HepG2 (cell line): ENCODE data around the gene LCE6A. TPM values are rescaled to one million over a fixed set of nuclear protein-coding genes. Genes with fewer than 3 reads are reported as not detected.

Experiments
- ATAC-seq: fragments of 200-7000 bp; cut with Tn5 transposase; 3 replicates; pipeline ENCODE4 v1.9.1; 2020; ENCODE audit warnings: mild to moderate bottlenecking, moderate library complexity
- BruUV-seq: library from RNA; stranded (reverse); fragments of 400-500 nt; replicated peaks from 2 replicates; lab custom pipeline; 2021; lab: Mats Ljungman, UMichigan
- CTCF ChIA-PET: fragments of 300-600 bp; formaldehyde crosslinking; extraction: SDS; loops from one replicate; lab custom pipeline; 2021; ENCODE audit warnings: low total read pairs, inconsistent platforms, low intra/inter-chr PET ratio; lab: Yijun Ruan, JAX
- POLR2A ChIA-PET: fragments of 350-600 bp; sonication (Branson Sonifier 250); formaldehyde crosslinking; loops from one replicate; lab custom pipeline; 2020; ENCODE audit warnings: antibody characterized with exemption, inconsistent platforms; lab: Yijun Ruan, JAX
- DNase-seq: peaks from one replicate; pipeline ENCODE4 v3.0.0-alpha.2; 2015; ENCODE audit warnings: low spot score
- FAIRE-seq: peaks from 3 replicates; lab custom pipeline; 2011; peaks lifted over from hg19 to GRCh38; lab: Jason Lieb, UNC
- H2AFZ ChIP-seq: one replicate; pipeline ENCODE4 v1.6.1; 2011; ENCODE audit warnings: low read length, inconsistent platforms
- H3K27ac ChIP-seq: fragments of 300-600 bp; 3 replicates; pipeline ENCODE4 v1.8.0; 2011; ENCODE audit warnings: mixed run types, mild to moderate bottlenecking, mixed read lengths, low read length, inconsistent platforms; ENCODE audit not compliant: insufficient read depth; ENCODE audit errors: extremely low read length
- H3K27me3 ChIP-seq, 2 experiments: fragments of 200-600 bp in 1 of 2; 2 replicates in 1 of 2; 3 replicates in 1 of 2; pipeline versions ENCODE4 v1.6.0 to v1.8.0; 2011; ENCODE audit warnings: low read length in 2 of 2, mild to moderate bottlenecking in 2 of 2, moderate library complexity in 2 of 2, inconsistent platforms in 1 of 2; ENCODE audit not compliant: insufficient read depth in 2 of 2, control insufficient read depth in 1 of 2
- H3K36me3 ChIP-seq, 2 experiments: fragments of 200-600 bp in 1 of 2; replicated peaks in 1 of 2; 2 replicates in 1 of 2; 3 replicates in 1 of 2; pipeline versions ENCODE4 v1.5.1 to v1.8.0; 2011; ENCODE audit warnings: low read length in 2 of 2, inconsistent platforms in 1 of 2; ENCODE audit not compliant: insufficient read depth in 2 of 2, control insufficient read depth in 1 of 2
- H3K4me1 ChIP-seq: 2 replicates; pipeline ENCODE4 v1.5.1; 2012; ENCODE audit warnings: low read length, inconsistent platforms; ENCODE audit not compliant: insufficient read depth
- H3K4me2 ChIP-seq: 2 replicates; pipeline ENCODE4 v1.6.0; 2011; ENCODE audit warnings: low read depth, low read length, inconsistent platforms
- H3K4me3 ChIP-seq, 3 experiments: fragments of 200-600 bp in 1 of 3; sonication (generic), shearing (Covaris generic) in 1 of 3; replicated peaks in 1 of 3; 2 replicates each; pipeline ENCODE4 v1.5.1; 2011 to 2016; ENCODE audit warnings: low read length in 3 of 3, inconsistent platforms in 2 of 3, low read depth in 2 of 3, mild to moderate bottlenecking in 2 of 3, control low read depth in 1 of 3, mixed read lengths in 1 of 3; ENCODE audit not compliant: insufficient read depth in 1 of 3
- H3K79me2 ChIP-seq: one replicate; pipeline ENCODE4 v1.6.1; 2011; ENCODE audit warnings: low read length, inconsistent platforms; ENCODE audit not compliant: insufficient read depth
- H3K9ac ChIP-seq: 2 replicates; pipeline ENCODE4 v1.6.0; 2011; ENCODE audit warnings: mild to moderate bottlenecking, low read depth, low read length, inconsistent platforms; ENCODE audit not compliant: insufficient read depth
- H3K9me3 ChIP-seq: 2 replicates; pipeline ENCODE4 v1.5.1; 2012; ENCODE audit warnings: mild to moderate bottlenecking, low read length
- H4K20me1 ChIP-seq: 2 replicates; pipeline ENCODE4 v1.6.0; 2011; ENCODE audit warnings: inconsistent platforms, mild to moderate bottlenecking, low read length, moderate library complexity; ENCODE audit not compliant: insufficient read depth
- BRF2 ChIP-seq: sonication (generic); formaldehyde crosslinking; IDR thresholded peaks from 2 replicates; pipeline ENCODE4 v1.8.1; 2022; ENCODE audit warnings: mild to moderate bottlenecking, missing genetic modification reagents
- E2F2 ChIP-seq: sonication (generic); formaldehyde crosslinking; IDR thresholded peaks from 2 replicates; pipeline ENCODE4 v1.4.0; 2020; ENCODE audit warnings: missing genetic modification reagents, borderline replicate concordance
- ESRRA ChIP-seq: sonication (generic); formaldehyde crosslinking; IDR thresholded peaks from 2 replicates; pipeline ENCODE4 v1.5.1; 2020; ENCODE audit warnings: mild to moderate bottlenecking, low read depth, missing genetic modification reagents
- EZH2 ChIP-seq: conservative IDR thresholded peaks from 2 replicates; pipeline ENCODE4 v1.6.1; 2012; ENCODE audit warnings: mild to moderate bottlenecking, low read depth, low read length, moderate library complexity
- HIVEP1 ChIP-seq: sonication (generic); formaldehyde crosslinking; IDR thresholded peaks from 2 replicates; pipeline ENCODE4 v1.4.0; 2020; ENCODE audit warnings: mild to moderate bottlenecking, missing genetic modification reagents
- ISX ChIP-seq: sonication (generic); formaldehyde crosslinking; conservative IDR thresholded peaks from 2 replicates; pipeline ENCODE4 v1.5.0; 2020; ENCODE audit warnings: missing genetic modification reagents
- KDM4B ChIP-seq: sonication (generic); formaldehyde crosslinking; IDR thresholded peaks from 2 replicates; pipeline ENCODE4 v1.4.0; 2020; ENCODE audit warnings: missing genetic modification reagents
- KMT2B ChIP-seq: IDR thresholded peaks from 2 replicates; pipeline ENCODE4 v1.6.1; 2016; ENCODE audit warnings: missing genetic modification reagents, missing compliant biosample characterization
- MTA3 ChIP-seq: sonication (generic); formaldehyde crosslinking; IDR thresholded peaks from 2 replicates; pipeline ENCODE4 v1.4.0; 2020; ENCODE audit warnings: missing genetic modification reagents
- NR2C2 ChIP-seq: sonication (generic); formaldehyde crosslinking; IDR thresholded peaks from 2 replicates; pipeline ENCODE4 v1.4.0; 2020; ENCODE audit warnings: missing genetic modification reagents, mild to moderate bottlenecking, moderate library complexity, borderline replicate concordance
- SRF ChIP-seq: IDR thresholded peaks from 2 replicates; pipeline ENCODE4 v1.6.1; 2011; ENCODE audit warnings: mild to moderate bottlenecking, low read depth, low read length, moderate library complexity
- SRY ChIP-seq: sonication (generic); formaldehyde crosslinking; IDR thresholded peaks from 2 replicates; pipeline ENCODE4 v1.8.0; 2022; ENCODE audit warnings: mild to moderate bottlenecking, missing genetic modification reagents
- TBX3 ChIP-seq: fragments of 450-650 bp; IDR thresholded peaks from 2 replicates; pipeline ENCODE4 v1.6.1; 2017; ENCODE audit warnings: antibody characterized with exemption, mild to moderate bottlenecking, inconsistent platforms, borderline replicate concordance
- THAP8 ChIP-seq: sonication (generic); formaldehyde crosslinking; IDR thresholded peaks from 2 replicates; pipeline ENCODE4 v1.5.1; 2020; ENCODE audit warnings: missing genetic modification reagents, mild to moderate bottlenecking, borderline replicate concordance
- ZFP36L2 ChIP-seq: sonication (generic); formaldehyde crosslinking; IDR thresholded peaks from 2 replicates; pipeline ENCODE4 v1.4.0; 2020; ENCODE audit warnings: missing genetic modification reagents
- ZFP41 ChIP-seq: sonication (generic); formaldehyde crosslinking; IDR thresholded peaks from 2 replicates; pipeline ENCODE4 v1.4.0; 2020; ENCODE audit warnings: mild to moderate bottlenecking, missing genetic modification reagents, borderline replicate concordance
- ZKSCAN1 ChIP-seq: fragments of 150-350 bp; IDR thresholded peaks from 2 replicates; pipeline ENCODE4 v1.6.1; 2014; ENCODE audit warnings: low read length
- ZNF180 ChIP-seq: sonication (generic); formaldehyde crosslinking; IDR thresholded peaks from 2 replicates; pipeline ENCODE4 v1.4.0; 2020; ENCODE audit warnings: low read depth, missing genetic modification reagents, borderline replicate concordance
- ZNF589 ChIP-seq: sonication (generic); formaldehyde crosslinking; conservative IDR thresholded peaks from 2 replicates; pipeline ENCODE4 v1.8.0; 2022; ENCODE audit warnings: mild to moderate bottlenecking, moderate library complexity, missing genetic modification reagents
- ZNF597 ChIP-seq: sonication (generic); formaldehyde crosslinking; IDR thresholded peaks from 2 replicates; pipeline ENCODE4 v1.5.0; 2020; ENCODE audit warnings: missing genetic modification reagents
- ZNF652 ChIP-seq: IDR thresholded peaks from 2 replicates; pipeline ENCODE4 v1.6.1; 2016; ENCODE audit warnings: low read depth, borderline replicate concordance
- ZNF674 ChIP-seq: sonication (generic); formaldehyde crosslinking; IDR thresholded peaks from 2 replicates; pipeline ENCODE4 v1.5.0; 2020; ENCODE audit warnings: low read depth, mild to moderate bottlenecking, missing genetic modification reagents
- WGBS: methylation state at CpG from one replicate; pipeline ENCODE4 v1.1.6; 2017; ENCODE audit warnings: low lambda C conversion rate; 5-methylcytosine and 5-hydroxymethylcytosine counted together
- in situ Hi-C: cut with HindIII; loops from 2 replicates; pipeline ENCODE4 v1.10.0; 2017; ENCODE audit warnings: low pct_unique_long_range_greater_than_20kb; ENCODE audit not compliant: extremely low pct_ligation_motif_present
- intact Hi-C: fragments of 100-400 bp; cut with micrococcal nuclease; formaldehyde crosslinking; loops from one replicate; pipeline ENCODE4 v1.10.0; 2022; ENCODE audit not compliant: unreplicated experiment
- polyA plus RNA-seq, 8 experiments: library from polyadenylated mRNA; depleted of rRNA in 3 of 8; stranded (reverse) in 7 of 8; unstranded in 1 of 8; fragments of >200 nt; fragmentation: Illumina TruSeq in 4 of 8; extraction: Trizol in 4 of 8; gene quantifications; 2 replicates each; pipeline versions ENCODE4 v1.2.1 to v1.2.3, GENCODE V29; 2011 to 2016; ENCODE audit warnings: low read depth in 4 of 8, missing spikeins in 1 of 8, mixed read lengths in 1 of 8; ENCODE audit not compliant: insufficient read depth in 1 of 8
- total RNA-seq, 5 experiments: library from RNA; depleted of rRNA; stranded (reverse); fragments of >200 nt; fragmentation: Illumina TruSeq; extraction: Trizol; gene quantifications; 2 replicates each; pipeline ENCODE4 v1.2.3, GENCODE V29; 2016; ENCODE audit warnings: low read depth in 1 of 5

Gene LCE6A
- total and polyA plus RNA-seq, 2 of the 13 experiments (the other 11 are each of a cell fraction or from before 2014, with no cell fraction given), result not detected

- TF ChIP-seq ZNF597 (CRISPR knock-in tag), result no peak
- no peak for TF ChIP-seq ISX (CRISPR knock-in tag)
- no peak for TF ChIP-seq ZFP41 (CRISPR knock-in tag)
- no peak for TF ChIP-seq MTA3 (CRISPR knock-in tag)
- TF ChIP-seq ZNF180 (CRISPR knock-in tag), result no peak
- TF ChIP-seq ZFP36L2 (CRISPR knock-in tag), result no peak
- TF ChIP-seq E2F2 (CRISPR knock-in tag), result no peak
- TF ChIP-seq HIVEP1, result no peak
- no peak for TF ChIP-seq NR2C2 (CRISPR knock-in tag)
Observed at GRCh38 chr1:152806576-152806975, 36.1 kb upstream of the LCE6A start, which contains the start of gene LCE1C (continued).

- H3K79me2 ChIP-seq, result no peaks in the 10 kb centered on the region
- no peak for FAIRE-seq
- TF ChIP-seq ZNF589 (CRISPR knock-in tag) (no peak), SRY (CRISPR knock-in tag) (no peak), THAP8 (CRISPR knock-in tag) (no peak), ZNF674 (CRISPR knock-in tag) (no peak), KMT2B (CRISPR knock-in tag) (no peak), ZKSCAN1 (no peak), SRF (no peak), ESRRA (CRISPR knock-in tag) (no peak), TBX3 (no peak), EZH2 (no peak), KDM4B (CRISPR knock-in tag) (no peak), ZNF652 (CRISPR knock-in tag) (no peak), BRF2 (CRISPR knock-in tag) (no peak)
Observed at GRCh38 chr1:152811050-152811449, 31.6 kb upstream of the LCE6A start.

More at GRCh38 chr1:152811050-152811449, 31.6 kb upstream of the LCE6A start:
- POLR2A ChIA-PET, result no interaction called here
- DNase-seq (no peak), ATAC-seq (no peak)
- no peaks in the 10 kb centered on the region for H3K4me1 ChIP-seq
- no peak overlapping the region for H3K9ac ChIP-seq
- no peaks in the 10 kb centered on the region for H3K9me3 ChIP-seq
- no peak overlapping the region for H3K4me2 ChIP-seq
- in situ Hi-C loops (no loop called here), intact Hi-C loops (no loop called here)
- no peak overlapping the region for H3K27ac ChIP-seq
- WGBS, result no CpG with 5 or more reads among the region's 2 CpGs
- H4K20me1 ChIP-seq, result no peaks in the 10 kb centered on the region
- H2AFZ ChIP-seq, result no peak overlapping the region
- no peak overlapping the region for H3K4me3 ChIP-seq
- CTCF ChIA-PET, result no interaction called here
- no peaks in the 10 kb centered on the region for H3K36me3 ChIP-seq
- no peaks in the 10 kb centered on the region; a peak in 1 of 5 replicates for H3K27me3 ChIP-seq
- BruUV-seq, result no TSS peak
